Transverse colon (tissue), 4 donors: Measurements from ENCODE around the gene KRTAP10-8. TPM values are rescaled to one million over a fixed set of nuclear protein-coding genes. Genes with fewer than 3 reads are reported as not detected.
"Not testable (repeated sequence)": the region's sequence is repeated elsewhere in the genome, so short reads cannot be mapped to it uniquely, and the experiment has no call there.

Source experiments
- DNase-seq: peaks from one replicate; pipeline ENCODE4 v3.0.0-alpha.2; 2019
- H3K27ac ChIP-seq, 4 donors: fragments of 200-600 bp; sonication (generic); 2 replicates each; pipeline ENCODE4 v1.5.1; 2016 to 2018; ENCODE audit warnings: inconsistent platforms in 4 of 4
- H3K27me3 ChIP-seq: fragments of 200-600 bp; sonication (generic); 2 replicates; pipeline ENCODE4 v1.5.1; 2017; ENCODE audit warnings: inconsistent platforms
- H3K36me3 ChIP-seq, 4 donors: fragments of 200-600 bp; sonication (generic); 2 replicates each; pipeline ENCODE4 v1.5.1; 2017 to 2019; ENCODE audit warnings: inconsistent platforms in 4 of 4
- H3K4me1 ChIP-seq, 4 donors: fragments of 200-600 bp; sonication (generic); 2 replicates each; pipeline ENCODE4 v1.5.1; 2017 to 2020; ENCODE audit warnings: inconsistent platforms in 4 of 4
- H3K4me3 ChIP-seq, 4 donors: fragments of 200-600 bp; sonication (generic); 1 replicate in 1 of 4; 2 replicates in 3 of 4; pipeline versions ENCODE4 v1.5.1 to v1.6.1; 2017 to 2019; ENCODE audit warnings: inconsistent platforms in 4 of 4
- H3K9me3 ChIP-seq, 2 donors: fragments of 200-600 bp; sonication (generic); 2 replicates each; pipeline ENCODE4 v1.5.1; 2017 to 2019; ENCODE audit warnings: inconsistent platforms in 2 of 2
- EP300 ChIP-seq: sonication (generic); formaldehyde crosslinking; IDR thresholded peaks from one replicate; pipeline ENCODE4 v1.6.1; 2017; ENCODE audit warnings: antibody characterized with exemption, low read depth
- POLR2A ChIP-seq: fragments of 450-650 bp; IDR thresholded peaks from one replicate; pipeline ENCODE4 v1.6.1; 2016; ENCODE audit warnings: antibody characterized with exemption, mild to moderate bottlenecking, moderate library complexity
- POLR2AphosphoS5 ChIP-seq, 3 donors: sonication (generic); formaldehyde crosslinking; IDR thresholded peaks; one replicate each; pipeline ENCODE4 v1.6.1; 2016; ENCODE audit warnings: antibody characterized with exemption in 3 of 3
- WGBS, 2 donors: methylation state at CpG; one replicate each; pipeline ENCODE4 v1.1.5; 2018; ENCODE audit warnings: low coverage in 1 of 2; 5-methylcytosine and 5-hydroxymethylcytosine counted together
- in situ Hi-C, 4 donors: fragments of 200-750 bp; cut with MboI; loops; one replicate each; pipeline versions ENCODE4 v1.15.0 to v1.15.1; 2017; ENCODE audit warnings: low sequenced_read_pairs in 3 of 4, low pct_ligation_motif_present in 1 of 4, low pct_unique_long_range_greater_than_20kb in 1 of 4
- intact Hi-C: fragments of 100-400 bp; cut with DNase I; formaldehyde crosslinking; loops from one replicate; pipeline ENCODE4 v1.15.1; 2023; ENCODE audit warnings: low total_unique reads
- total RNA-seq, 4 donors: library from RNA; depleted of rRNA; stranded (reverse); fragments of >200 nt; gene quantifications; one replicate each; pipeline ENCODE4 v1.1.0, GENCODE V29; 2016
- TF ChIP-seq, protein P1 (sequence below), 5 experiments: fragments of 200-600 bp in 3 of 5; fragments of 450-650 bp in 2 of 5; sonication (generic) in 3 of 5; IDR thresholded peaks; 1 replicate in 2 of 5; 2 replicates in 3 of 5; pipeline ENCODE4 v1.5.1; 2016 to 2017; ENCODE audit warnings: antibody characterized with exemption in 5 of 5, inconsistent platforms in 3 of 5, mild to moderate bottlenecking in 2 of 5, moderate library complexity in 1 of 5

The KRTAP10-8 gene
- total RNA-seq, 4 donors from 2014 or later = not detected

DNA sequence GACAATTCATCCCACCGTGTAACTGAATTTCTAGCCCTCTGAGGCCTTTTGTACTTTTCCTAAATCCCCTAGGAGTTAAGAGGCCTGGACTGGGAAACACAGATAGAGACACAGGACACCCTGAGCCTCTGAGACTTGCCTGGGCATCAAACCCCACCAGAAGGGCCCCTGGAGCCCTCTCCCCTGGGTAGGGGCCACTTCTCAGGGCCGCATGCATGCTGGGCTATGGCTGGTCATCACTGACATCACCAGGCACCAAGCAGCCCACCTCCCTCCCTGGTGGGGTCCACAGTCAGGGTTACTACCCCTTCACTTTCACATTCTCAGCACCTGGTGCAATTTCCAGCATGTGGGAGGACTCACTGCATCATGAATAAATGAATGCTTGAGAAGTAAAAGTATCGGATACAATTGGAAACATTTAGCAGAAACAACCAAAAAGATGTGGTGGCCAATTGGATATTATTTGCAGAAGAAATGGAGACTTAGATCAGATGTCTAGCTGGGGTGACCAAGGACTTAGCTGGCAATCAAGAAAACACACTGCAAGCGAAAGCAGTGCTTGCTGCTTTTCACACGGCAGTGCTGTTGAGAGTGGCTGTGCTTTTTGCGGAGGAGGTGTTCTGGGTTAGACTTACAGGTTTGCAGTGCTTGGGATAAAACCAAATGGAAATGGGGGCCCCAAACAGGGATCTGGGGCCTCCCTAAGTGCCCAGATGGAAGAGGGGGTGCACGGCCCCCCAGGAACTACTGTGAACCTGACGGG, 12.4 kb upstream of the KRTAP10-8 start:
- H3K27me3 ChIP-seq = peaks cover 42% of the 10 kb centered on the region
- no peak for DNase-seq
- no peak overlapping the region for H3K27ac ChIP-seq
- in situ Hi-C loops = loop anchor here in 2 of 4 donors (25.0 kb wide), 1 partner anchor 88 kb away; the partner anchor contains the start of genes KRTAP10-12 (in 2 of the 2) and KRTAP12-1 (in 2 of the 2)
- H3K4me3 ChIP-seq = no peak overlapping the region
- TF ChIP-seq, protein P1, sequence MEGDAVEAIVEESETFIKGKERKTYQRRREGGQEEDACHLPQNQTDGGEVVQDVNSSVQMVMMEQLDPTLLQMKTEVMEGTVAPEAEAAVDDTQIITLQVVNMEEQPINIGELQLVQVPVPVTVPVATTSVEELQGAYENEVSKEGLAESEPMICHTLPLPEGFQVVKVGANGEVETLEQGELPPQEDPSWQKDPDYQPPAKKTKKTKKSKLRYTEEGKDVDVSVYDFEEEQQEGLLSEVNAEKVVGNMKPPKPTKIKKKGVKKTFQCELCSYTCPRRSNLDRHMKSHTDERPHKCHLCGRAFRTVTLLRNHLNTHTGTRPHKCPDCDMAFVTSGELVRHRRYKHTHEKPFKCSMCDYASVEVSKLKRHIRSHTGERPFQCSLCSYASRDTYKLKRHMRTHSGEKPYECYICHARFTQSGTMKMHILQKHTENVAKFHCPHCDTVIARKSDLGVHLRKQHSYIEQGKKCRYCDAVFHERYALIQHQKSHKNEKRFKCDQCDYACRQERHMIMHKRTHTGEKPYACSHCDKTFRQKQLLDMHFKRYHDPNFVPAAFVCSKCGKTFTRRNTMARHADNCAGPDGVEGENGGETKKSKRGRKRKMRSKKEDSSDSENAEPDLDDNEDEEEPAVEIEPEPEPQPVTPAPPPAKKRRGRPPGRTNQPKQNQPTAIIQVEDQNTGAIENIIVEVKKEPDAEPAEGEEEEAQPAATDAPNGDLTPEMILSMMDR (IDR thresholded peaks at IDR 0.05) = no peak
- TF ChIP-seq POLR2AphosphoS5 (IDR thresholded peaks at IDR 0.05) (no peak), POLR2A (no peak), EP300 (no peak)
- peaks cover 0 to 5% of the 10 kb centered on the region in 2 donors for H3K9me3 ChIP-seq
- intact Hi-C loops = no loop called here
- WGBS, 2 donors = 83 to 89% methylated on average over 6 to 8 of the region's 8 CpGs
- H3K36me3 ChIP-seq = no peaks in the 10 kb centered on the region
- H3K4me1 ChIP-seq = no peaks in the 10 kb centered on the region

DNA sequence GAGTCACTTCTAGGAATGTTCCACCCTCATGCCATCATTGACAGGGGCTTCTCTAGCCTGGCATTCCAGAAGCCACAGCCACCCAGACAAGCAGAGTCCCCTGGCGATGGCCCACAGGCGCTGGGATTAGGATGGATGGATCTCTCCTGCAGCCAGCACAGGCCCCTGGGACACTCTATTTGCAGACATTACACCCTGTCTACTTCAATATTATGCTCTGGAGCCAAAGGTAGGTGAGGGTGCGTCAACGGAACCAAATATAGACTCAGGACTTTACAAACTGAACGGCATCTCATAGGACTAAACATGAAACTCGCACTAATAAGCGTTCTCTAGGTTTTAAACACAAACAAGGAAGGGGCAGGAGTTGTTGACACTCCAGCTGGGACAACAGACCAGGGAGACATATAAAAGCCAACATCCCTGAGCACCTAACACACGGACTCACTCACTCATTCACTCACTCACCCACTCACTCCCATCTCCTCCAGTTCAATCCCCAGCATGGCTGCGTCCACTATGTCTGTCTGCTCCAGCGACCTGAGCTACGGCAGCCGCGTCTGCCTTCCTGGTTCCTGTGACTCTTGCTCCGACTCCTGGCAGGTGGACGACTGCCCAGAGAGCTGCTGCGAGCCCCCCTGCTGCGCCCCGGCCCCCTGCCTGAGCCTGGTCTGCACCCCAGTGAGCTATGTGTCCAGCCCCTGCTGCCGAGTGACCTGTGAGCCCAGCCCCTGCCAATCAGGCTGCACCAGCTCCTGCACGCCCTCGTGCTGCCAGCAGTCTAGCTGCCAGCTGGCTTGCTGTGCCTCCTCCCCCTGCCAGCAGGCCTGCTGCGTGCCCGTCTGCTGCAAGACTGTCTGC, 11.5 kb upstream of the KRTAP10-8 start, which contains the start of gene KRTAP10-7:
KRTAP10-7 (plus strand) TSS at position 480 of the 861 bp plus-strand sequence; CDS start at position 505, 25 bp downstream.
- WGBS, 2 donors = 51 to 60% methylated on average over 7 to 23 of the region's 23 CpGs
- intact Hi-C loops, H3K4me1 ChIP-seq, in situ Hi-C loops, H3K27ac ChIP-seq, DNase-seq, H3K9me3 ChIP-seq, H3K36me3 ChIP-seq, H3K4me3 ChIP-seq: not testable (repeated sequence)
- H3K27me3 ChIP-seq = peaks cover 37% of the 10 kb centered on the region

DNA sequence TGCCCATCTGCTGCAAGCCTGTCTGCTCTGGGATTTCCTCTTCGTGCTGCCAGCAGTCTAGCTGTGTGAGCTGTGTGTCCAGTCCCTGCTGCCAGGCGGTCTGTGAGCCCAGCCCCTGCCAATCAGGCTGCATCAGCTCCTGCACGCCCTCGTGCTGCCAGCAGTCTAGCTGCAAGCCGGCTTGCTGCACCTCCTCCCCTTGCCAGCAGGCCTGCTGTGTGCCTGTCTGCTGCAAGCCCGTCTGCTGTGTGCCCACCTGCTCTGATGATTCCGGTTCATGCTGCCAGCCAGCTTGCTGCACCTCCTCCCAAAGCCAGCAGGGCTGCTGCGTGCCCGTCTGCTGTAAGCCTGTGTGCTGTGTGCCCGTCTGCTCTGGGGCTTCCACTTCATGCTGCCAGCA, 10.8 kb upstream of the KRTAP10-8 start:
- WGBS, 2 donors = 62% methylated on average over 5 of the region's 10 CpGs; no CpG with 5 or more reads in 1 of the 2 donors
- not testable (repeated sequence) for DNase-seq, H3K9me3 ChIP-seq

DNA sequence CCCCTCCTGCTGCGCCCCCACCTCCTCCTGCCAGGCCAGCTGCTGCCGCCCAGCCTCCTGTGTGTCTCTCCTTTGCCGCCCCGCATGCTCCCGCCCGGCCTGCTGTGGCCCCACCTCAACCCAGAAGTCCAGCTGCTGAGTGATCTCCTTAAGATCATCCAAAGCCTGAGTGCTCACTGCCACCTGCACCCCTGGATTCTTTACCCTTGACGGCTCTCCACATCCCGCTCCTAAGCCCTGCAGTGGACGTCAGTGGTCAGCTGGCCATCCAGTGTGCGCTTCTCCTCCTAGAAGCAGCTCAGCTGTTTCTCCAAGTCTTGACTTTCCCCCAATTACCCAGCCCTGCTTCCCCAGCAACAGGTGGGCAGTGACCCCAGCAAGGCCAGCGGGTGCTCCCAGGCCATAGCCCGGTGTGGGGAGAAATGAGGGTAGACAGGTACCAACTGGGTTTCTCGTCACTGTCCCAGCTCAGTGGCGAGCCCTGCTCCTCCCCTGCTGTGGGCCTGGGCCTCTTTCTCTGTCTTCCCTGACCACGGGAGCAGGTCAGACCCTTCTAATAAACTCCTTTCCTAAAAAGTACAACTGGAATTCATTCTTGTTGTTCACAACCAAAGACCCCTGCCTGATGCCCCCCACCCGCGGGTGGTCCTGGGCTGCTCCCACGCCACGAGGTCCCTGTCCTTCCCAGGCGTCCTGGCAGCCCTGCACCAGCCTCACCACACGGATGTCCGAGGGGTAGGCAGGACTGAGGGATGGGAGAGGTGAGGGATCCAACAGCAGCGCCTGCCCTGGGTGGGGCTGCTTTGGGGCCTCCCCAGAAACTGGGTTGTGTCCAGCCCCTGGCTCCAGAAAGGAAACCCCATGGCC, 10.1 kb upstream of the KRTAP10-8 start:
- Histone ChIP-seq H3K27me3 (peaks cover 41% of the 10 kb centered on the region), H3K9me3 (peaks cover 0 to 5% of the 10 kb centered on the region in 2 donors), H3K36me3 (no peaks in the 10 kb centered on the region), H3K4me3 (no peak overlapping the region), H3K4me1 (no peaks in the 10 kb centered on the region), H3K27ac (no peak overlapping the region)
- no peak for TF ChIP-seq POLR2AphosphoS5 (IDR thresholded peaks at IDR 0.05)
- TF ChIP-seq POLR2A = no peak
- TF ChIP-seq, protein P1 (IDR thresholded peaks at IDR 0.05) = no peak
- TF ChIP-seq EP300 = no peak
- intact Hi-C loops (no loop called here), in situ Hi-C loops (no loop called here)
- 71 to 83% methylated on average over 3 to 22 of the region's 23 CpGs for WGBS, 2 donors
- no peak for DNase-seq

More for the DNA sequence above, 10.8 kb upstream of the KRTAP10-8 start:
- H3K36me3 ChIP-seq, H3K27ac ChIP-seq, in situ Hi-C loops, intact Hi-C loops, H3K4me3 ChIP-seq, H3K4me1 ChIP-seq: not testable (repeated sequence)
- H3K27me3 ChIP-seq = peaks cover 36% of the 10 kb centered on the region
